Right lobe of liver (tissue), 6 donors: ENCODE results near the gene ADORA1. TPM values are rescaled to one million over a fixed set of nuclear protein-coding genes. Genes with fewer than 3 reads are reported as not detected.

Experiments
- ATAC-seq, 4 donors: fragments of 200-7000 bp; cut with Tn5 transposase; one replicate each; pipeline ENCODE4 v1.9.1; 2020; ENCODE audit warnings: mild to moderate bottlenecking in 4 of 4, moderate library complexity in 4 of 4
- DNase-seq, 3 donors: peaks; one replicate each; pipeline ENCODE4 v3.0.0-alpha.2; 2020
- H3K27ac ChIP-seq, 3 donors: fragments of 200-600 bp; one replicate each; pipeline ENCODE4 v1.8.0; 2022
- H3K27me3 ChIP-seq, 2 donors: fragments of 200-600 bp; one replicate each; pipeline ENCODE4 v1.8.0; 2022
- H3K36me3 ChIP-seq, 4 donors: fragments of 200-600 bp; sonication (generic) in 1 of 4; one replicate each; pipeline versions ENCODE4 v1.5.1 to v1.8.0; 2017 to 2022; ENCODE audit warnings: control low read depth in 1 of 4
- H3K4me1 ChIP-seq, 4 donors: fragments of 200-600 bp; sonication (generic) in 1 of 4; one replicate each; pipeline versions ENCODE4 v1.5.1 to v1.8.0; 2017 to 2022; ENCODE audit warnings: control low read depth in 1 of 4
- H3K4me3 ChIP-seq, 3 donors: fragments of 200-600 bp; one replicate each; pipeline ENCODE4 v1.8.0; 2022
- H3K9me3 ChIP-seq, 4 donors: fragments of 200-600 bp; sonication (generic) in 1 of 4; one replicate each; pipeline versions ENCODE4 v1.5.1 to v1.8.0; 2017 to 2022; ENCODE audit warnings: control low read depth in 1 of 4
- POLR2A ChIP-seq: fragments of 450-650 bp; IDR thresholded peaks from one replicate; pipeline ENCODE4 v1.6.1; 2017; ENCODE audit warnings: antibody characterized with exemption, mild to moderate bottlenecking
- WGBS: methylation state at CpG from one replicate; pipeline ENCODE4 v1.1.6; 2018; ENCODE audit warnings: low coverage, low lambda C conversion rate; ENCODE audit not compliant: insufficient coverage; ENCODE audit errors: missing lambda C conversion rate; 5-methylcytosine and 5-hydroxymethylcytosine counted together
- intact Hi-C, 2 donors: fragments of 100-400 bp; cut with DNase I; formaldehyde crosslinking; loops; one replicate each; pipeline versions ENCODE4 v1.11.2 to v1.14.1; 2022
- long read RNA-seq: library from polyadenylated mRNA; unstranded; transcript quantifications from one replicate; pipeline ENCODE4 v2.0.0, GENCODE V29; 2019
- total RNA-seq, 6 experiments: library from RNA; depleted of rRNA in 2 of 6; stranded (reverse); fragments of >200 nt in 2 of 6; fragmentation: NEBNext Ultra II Directional in 3 of 6; extraction: Animal tissue kit (Norgen Biotek cat#: 25700) in 3 of 6; gene quantifications; one replicate each; pipeline versions ENCODE4 v1.1.0 to v1.2.4, GENCODE V29; 2016 to 2023
- TF ChIP-seq, protein P1 (sequence below), 4 donors: fragments of 200-600 bp in 3 of 4; fragments of 450-650 bp in 1 of 4; IDR thresholded peaks; one replicate each; pipeline versions ENCODE4 v1.5.1 to v1.8.0; 2016 to 2022; ENCODE audit warnings: antibody characterized with exemption in 4 of 4, mild to moderate bottlenecking in 2 of 4
- donor health status: DM: no; HTN: yes; CAD: no.
- donor health status: DM: no; HTN: no; CAD: no.
- donor health status: DM: no; HTN: no; CAD: no.
- donor health status: DM: no; HTN: yes; CAD: no.
- donor health status: DM: no; HTN: yes; CAD: no.

The ADORA1 gene
- under 1 TPM in 5 of 6 experiments, not detected in 1; 0.31 to 0.78 (median 0.39) TPM for total RNA-seq
- long read RNA-seq = 0 reads

DNA sequence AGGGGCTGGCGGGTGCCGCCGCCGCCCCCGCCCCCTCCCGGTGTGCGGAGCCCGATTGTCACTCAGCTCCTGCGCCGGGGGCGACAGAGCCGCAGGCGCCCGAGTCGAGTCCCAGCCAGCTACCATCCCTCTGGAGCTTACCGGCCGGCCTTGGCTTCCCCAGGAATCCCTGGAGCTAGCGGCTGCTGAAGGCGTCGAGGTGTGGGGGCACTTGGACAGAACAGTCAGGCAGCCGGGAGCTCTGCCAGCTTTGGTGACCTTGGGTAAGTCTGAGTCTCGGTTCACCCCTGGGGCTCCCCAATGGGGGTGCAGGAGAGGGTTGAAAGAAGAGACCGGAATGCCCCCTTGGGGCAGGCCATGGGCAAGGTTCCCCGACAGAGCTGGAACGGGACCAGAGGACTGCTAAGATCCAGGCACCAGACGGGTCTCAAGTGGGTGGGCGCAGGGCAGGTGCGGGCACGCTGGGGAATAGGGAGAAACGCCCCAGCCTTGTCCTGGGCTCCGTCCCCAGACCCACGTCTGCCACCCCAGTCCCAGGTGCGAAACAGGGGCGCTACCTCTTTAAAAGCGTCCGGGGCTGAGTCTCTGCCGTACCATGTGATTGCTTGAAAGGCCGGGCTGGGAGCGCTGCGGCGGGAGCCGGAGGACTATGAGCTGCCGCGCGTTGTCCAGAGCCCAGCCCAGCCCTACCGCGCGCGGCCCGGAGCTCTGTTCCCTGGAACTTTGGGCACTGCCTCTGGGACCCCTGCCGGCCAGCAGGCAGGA lies at the start of gene ADORA1:
ADORA1 (plus strand) TSS at position 61 of the 765 bp plus-strand sequence. CDS start 1,116 bp downstream, outside the sequence.
- ATAC-seq (peak; percentile 81 to 92 (median 88)), DNase-seq (peak; percentile 66 to 81 (median 73))
- intact Hi-C loops = no loop called here
- Histone ChIP-seq H3K4me1 (peaks cover 0 to 13% (median 2%) of the 10 kb centered on the region in 4 donors), H3K27ac (no peak within 1 kb of the TSS), H3K4me3 (peak within 1 kb of the TSS; percentile 12 to 47 (median 23)), H3K27me3 (peaks cover 0 to 5% of the 10 kb centered on the region in 2 donors), H3K9me3 (no peaks in the 10 kb centered on the region), H3K36me3 (no peaks in the 10 kb centered on the region)
- WGBS = 0% methylated on average over 9 of the region's 51 CpGs
- TF ChIP-seq POLR2A = no peak
- TF ChIP-seq, protein P1, sequence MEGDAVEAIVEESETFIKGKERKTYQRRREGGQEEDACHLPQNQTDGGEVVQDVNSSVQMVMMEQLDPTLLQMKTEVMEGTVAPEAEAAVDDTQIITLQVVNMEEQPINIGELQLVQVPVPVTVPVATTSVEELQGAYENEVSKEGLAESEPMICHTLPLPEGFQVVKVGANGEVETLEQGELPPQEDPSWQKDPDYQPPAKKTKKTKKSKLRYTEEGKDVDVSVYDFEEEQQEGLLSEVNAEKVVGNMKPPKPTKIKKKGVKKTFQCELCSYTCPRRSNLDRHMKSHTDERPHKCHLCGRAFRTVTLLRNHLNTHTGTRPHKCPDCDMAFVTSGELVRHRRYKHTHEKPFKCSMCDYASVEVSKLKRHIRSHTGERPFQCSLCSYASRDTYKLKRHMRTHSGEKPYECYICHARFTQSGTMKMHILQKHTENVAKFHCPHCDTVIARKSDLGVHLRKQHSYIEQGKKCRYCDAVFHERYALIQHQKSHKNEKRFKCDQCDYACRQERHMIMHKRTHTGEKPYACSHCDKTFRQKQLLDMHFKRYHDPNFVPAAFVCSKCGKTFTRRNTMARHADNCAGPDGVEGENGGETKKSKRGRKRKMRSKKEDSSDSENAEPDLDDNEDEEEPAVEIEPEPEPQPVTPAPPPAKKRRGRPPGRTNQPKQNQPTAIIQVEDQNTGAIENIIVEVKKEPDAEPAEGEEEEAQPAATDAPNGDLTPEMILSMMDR (IDR thresholded peaks at IDR 0.05) = no peak

DNA sequence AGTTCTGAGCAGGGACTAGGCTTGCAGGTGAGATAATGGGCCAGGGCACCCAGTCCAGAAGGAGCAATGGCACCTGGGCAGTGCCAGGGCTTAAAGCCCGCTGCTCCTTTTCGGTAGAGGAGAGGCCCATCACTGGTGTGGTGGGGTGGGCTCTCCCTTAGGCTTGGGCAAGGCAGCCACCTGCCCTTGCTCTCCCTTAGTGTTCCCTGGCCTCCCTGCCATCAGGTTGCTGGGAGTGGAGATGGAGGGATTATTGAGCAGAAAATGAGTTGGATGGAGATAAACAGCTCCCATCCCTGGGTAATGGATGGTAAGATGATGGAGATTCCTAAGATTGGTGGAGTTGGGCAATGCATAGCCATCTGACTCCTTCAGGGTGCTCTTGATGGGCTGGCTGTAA lies 49.6 kb upstream of the ADORA1 start:
- H3K36me3 ChIP-seq = no peaks in the 10 kb centered on the region
- intact Hi-C loops = no loop called here
- H3K4me3 ChIP-seq = no peak overlapping the region
- 80% methylated on average over 1 of the region's 2 CpGs for WGBS
- H3K9me3 ChIP-seq = no peaks in the 10 kb centered on the region
- no peak overlapping the region for H3K27ac ChIP-seq
- ATAC-seq (no peak), DNase-seq (no peak)
- peaks cover 0 to 4% (median 0%) of the 10 kb centered on the region in 4 donors for H3K4me1 ChIP-seq
- TF ChIP-seq, protein P1 (IDR thresholded peaks at IDR 0.05) = no peak
- TF ChIP-seq POLR2A = no peak
- no peaks in the 10 kb centered on the region for H3K27me3 ChIP-seq

DNA sequence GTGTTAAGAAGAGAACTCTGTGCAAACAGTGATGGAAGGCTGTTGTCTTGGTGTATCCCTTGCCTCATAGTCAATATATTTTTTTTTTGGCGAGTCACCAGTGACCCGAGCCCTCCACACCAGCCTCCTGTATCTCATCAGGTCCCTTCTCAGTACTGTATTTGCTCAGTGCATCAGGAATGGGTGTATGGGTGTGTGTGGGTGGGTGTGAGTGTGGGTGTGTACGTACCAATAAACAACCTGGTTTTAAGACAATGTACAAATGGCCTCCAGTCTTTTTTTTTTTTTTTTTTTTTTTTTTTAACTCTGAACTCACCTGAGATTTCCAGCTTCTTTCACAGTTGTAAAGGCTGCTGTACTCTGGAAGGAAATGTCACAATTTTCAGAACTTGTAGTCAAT lies 49.0 kb upstream of the ADORA1 start:
- no peak for ATAC-seq

DNA sequence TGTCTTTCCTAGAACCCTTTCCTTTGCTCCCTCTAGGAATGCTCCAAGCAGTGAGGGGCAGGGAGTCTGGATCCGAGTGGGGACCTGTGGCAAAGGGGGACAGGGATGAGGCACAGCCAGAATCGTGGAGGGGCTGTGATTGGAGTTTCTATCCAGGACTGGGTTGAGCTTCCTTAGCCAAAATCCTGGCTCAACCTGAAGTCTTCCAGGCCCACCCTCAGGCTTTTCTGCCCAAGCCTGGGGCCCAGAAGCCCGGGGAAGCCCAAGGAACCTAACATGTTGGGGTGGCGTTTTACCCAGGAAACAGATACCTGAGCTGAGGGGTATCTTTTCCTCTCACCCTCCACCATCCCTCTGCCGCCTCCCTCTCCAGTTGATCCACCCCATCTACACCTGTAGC lies 47.1 kb upstream of the ADORA1 start:
- DNase-seq = no peak

More for the DNA sequence above, 49.0 kb upstream of the ADORA1 start:
- no peak for TF ChIP-seq POLR2A
- TF ChIP-seq, protein P1 (IDR thresholded peaks at IDR 0.05) = no peak
- no peaks in the 10 kb centered on the region for H3K9me3 ChIP-seq
- no peak overlapping the region for H3K4me3 ChIP-seq
- no peak for DNase-seq
- 51% methylated on average over 3 of the region's 3 CpGs for WGBS
- peaks cover 0 to 4% (median 0%) of the 10 kb centered on the region in 4 donors for H3K4me1 ChIP-seq
- intact Hi-C loops = no loop called here
- H3K27me3 ChIP-seq = no peaks in the 10 kb centered on the region
- H3K36me3 ChIP-seq = no peaks in the 10 kb centered on the region
- H3K27ac ChIP-seq = no peak overlapping the region

More for the DNA sequence above, 47.1 kb upstream of the ADORA1 start:
- no peaks in the 10 kb centered on the region for H3K36me3 ChIP-seq
- H3K4me3 ChIP-seq = no peak overlapping the region
- H3K4me1 ChIP-seq = peaks cover 0 to 7% (median 2%) of the 10 kb centered on the region in 4 donors
- intact Hi-C loops = no loop called here
- no peak for ATAC-seq
- no peaks in the 10 kb centered on the region for H3K9me3 ChIP-seq
- no peaks in the 10 kb centered on the region for H3K27me3 ChIP-seq
- WGBS = 49% methylated on average over 3 of the region's 5 CpGs
- no peak overlapping the region for H3K27ac ChIP-seq
- no peak for TF ChIP-seq POLR2A
- TF ChIP-seq, protein P1 (IDR thresholded peaks at IDR 0.05) = no peak
